ENCODE results near the gene PRKD2.

PRKD2 gene

DNA sequence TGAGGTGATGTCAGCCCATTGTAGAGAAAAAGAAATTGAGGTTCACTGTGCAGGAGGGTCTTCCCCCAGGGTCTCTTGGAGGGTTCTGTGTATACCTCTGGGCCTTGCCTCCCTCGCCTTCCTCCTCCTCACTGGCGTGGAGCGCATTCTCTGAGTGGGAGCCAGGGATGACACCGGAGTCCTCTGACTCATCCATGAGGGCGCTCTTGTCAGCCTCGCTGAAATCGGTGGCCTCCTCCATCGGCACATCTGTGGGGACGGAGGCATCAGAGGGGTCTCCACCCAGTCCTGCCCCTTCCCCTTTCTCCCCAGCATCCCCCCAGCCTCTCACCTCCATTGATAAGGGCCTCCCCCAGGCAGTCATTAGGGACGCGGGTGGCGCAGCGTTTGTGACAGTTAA lies 16.2 kb downstream of the PRKD2 start:
- DNase-seq: no peak
- ATAC-seq: no peak

DNA sequence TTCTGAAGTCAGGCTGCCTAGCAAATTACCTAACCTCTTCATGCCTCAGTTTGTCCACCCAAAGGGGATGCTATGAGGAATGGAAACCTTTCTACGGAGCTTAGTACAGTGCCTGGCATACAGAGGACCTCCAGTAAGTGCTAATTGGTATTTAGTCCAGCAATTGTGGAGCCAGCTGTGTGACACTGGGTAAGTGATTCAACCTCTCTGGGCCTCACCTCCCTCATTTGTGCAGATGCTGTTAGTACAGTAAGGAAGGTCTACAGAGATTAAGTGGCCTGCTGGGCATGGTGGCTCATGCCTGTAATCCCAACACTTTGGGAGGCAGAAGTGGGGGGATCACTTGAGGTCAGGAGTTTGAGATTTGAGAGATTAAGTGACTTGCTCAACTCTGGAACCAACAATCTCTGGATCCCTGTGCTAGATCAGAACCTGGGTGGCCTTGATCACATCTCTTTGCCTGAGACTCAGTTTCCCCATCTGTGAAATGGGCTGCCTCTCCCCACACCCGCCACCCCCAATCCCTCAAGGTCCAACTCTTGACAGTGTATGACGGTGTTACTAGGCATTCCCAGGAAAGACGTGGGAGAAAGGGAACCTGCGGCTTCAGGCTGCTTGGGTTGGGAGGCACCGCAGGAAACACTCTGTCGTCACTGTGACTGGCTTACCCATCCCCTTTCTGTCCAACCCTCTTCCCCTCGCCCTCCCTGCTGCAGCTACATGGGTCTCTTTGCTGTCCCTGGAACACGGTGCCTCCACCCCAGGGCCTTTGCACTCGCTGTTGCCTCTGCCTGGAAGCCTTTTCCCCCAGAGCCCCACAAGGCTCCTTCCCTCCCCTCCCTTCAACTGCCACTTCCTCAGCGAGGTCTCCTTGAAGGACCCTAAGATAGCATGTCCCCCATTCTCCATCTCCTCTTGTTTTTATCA lies 18.3 kb downstream of the PRKD2 start:
- DNase-seq: no peak
- ATAC-seq: no peak

DNA sequence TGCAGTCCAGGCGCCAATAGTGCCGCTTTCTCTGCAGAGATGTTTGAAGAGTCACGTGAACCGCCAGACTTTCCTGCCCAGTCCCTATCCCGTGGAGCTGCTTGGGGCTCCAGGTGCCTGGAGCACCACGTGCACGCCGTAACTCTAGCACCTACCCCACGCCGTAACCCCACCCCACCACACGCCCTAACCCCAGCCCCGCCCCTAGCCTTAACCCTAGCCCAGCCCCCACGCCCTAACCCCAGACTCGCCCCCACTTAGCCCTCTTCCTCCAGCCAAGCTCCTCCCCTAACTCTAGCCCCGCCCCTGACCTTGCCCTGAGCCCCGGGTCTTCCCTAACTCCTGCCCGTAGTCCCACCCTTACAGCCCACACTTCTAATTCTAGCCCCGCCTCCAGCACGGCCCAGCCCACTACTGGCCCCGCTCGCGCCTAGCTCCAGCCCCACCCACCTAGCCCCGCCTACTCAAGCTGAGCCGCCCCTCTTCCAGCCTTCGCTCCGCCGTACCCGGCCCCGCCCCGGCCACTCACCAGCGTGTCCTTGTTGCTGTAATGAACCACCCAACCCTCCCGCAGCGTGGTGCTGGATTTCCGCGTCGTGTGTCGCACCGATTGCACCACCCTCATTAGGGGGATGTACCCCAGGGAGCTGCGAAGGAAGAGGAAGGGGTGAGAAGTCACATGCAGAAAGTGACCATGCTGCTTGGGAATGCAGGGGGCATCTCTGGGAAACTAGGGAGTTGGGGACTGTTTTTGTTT lies 19.5 kb downstream of the PRKD2 start:
- peak; percentile 44 for DNase-seq
- ATAC-seq: peak; percentile 68

DNA sequence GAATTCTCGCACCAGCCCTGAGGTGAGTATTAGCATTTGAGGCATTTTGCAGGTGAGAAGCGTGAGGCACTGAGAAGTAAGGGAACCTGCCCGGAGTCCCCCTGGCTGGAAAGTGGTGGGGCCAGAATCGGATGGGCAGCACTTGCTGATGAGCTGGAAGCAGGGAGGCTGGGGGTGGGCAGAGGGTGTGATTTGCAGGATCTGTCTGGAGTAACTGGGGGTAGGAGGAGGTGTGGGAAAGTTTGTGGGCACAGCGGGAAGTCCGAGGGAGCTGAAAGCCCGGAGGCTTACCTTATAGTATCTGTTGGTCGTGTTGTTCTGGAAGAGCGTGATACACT lies 20.1 kb downstream of the PRKD2 start:
- no peak for ATAC-seq

DNA sequence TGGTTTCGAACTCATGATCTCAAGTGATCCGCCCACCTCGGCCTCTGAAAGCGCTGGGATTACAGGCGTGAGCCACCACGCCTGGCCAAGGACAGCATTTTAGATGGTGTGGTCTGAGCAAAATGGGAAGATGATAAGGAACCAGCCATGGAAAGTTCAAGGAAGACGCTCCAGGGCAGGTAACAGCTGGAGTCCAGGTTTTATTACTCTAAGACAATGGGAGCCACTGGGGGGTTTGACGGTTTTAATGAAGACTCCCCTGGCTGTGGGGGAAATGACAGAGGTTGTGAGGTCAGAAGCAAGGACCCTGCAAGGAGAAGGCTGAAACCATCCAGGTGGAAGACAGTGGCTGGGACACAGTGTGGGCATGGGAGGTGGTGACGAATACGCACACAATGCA lies 20.9 kb downstream of the PRKD2 start:
- no peak for DNase-seq
- no peak for ATAC-seq

More for the DNA sequence above, 20.1 kb downstream of the PRKD2 start:
- DNase-seq: no peak

DNA sequence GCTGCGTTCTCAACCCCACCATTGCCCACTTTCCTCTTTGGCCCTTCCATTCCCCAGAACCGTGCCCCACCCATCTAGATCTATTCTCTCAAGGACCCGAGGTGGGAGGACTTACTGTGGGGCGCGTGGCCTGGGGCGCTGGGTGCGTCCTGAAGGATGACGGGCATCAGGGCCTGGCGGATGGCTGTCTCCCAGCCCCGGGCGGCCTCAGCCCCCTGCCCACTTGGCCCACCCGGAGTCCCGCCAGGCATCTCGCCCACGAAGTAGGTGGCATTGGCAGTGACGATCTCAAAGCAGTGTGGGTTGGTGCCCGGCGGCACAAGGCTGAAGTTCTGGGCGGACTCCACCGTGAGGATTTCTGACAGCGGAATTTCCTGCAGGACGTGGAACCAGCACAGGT lies 23.2 kb downstream of the PRKD2 start:
- DNase-seq (no peak), ATAC-seq (no peak)

DNA sequence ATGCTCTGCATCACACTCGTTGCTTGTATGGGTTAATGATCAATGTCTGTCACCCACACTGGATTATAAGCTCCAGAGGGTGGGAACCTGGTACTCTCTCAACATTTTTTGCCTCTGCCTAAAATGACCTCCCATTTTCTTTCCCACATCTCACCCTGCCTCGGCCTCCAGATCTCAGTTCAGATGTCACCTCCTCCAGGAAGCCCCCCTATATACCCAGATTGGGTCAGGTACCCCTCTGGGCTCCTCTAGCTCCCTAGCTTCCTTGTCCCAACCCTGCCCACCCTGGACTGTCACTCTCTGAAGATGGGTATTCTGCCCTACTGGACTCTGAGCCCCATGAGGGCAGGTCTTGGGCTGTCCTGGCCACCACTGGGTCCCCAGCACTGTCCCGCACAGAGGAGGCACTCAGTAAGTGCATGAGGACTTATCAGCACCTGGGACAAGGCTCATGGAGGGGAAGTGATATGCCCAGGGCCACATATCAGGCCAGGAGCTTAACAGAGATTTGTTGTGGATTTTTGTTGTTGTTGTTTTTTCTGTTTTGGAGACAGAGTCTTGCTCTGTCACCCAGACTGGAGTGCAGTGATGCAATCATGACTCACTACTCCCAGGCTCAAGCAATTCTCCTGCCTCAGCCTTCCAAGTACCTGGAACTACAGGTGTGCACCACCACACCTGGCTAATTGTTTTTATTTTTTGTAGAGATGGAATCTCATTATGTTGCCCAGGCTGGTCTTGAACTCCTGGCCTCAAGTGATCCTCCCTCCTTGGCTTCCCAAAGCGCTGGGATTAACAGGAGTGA lies 23.8 kb downstream of the PRKD2 start:
- no peak for ATAC-seq
- DNase-seq: no peak

DNA sequence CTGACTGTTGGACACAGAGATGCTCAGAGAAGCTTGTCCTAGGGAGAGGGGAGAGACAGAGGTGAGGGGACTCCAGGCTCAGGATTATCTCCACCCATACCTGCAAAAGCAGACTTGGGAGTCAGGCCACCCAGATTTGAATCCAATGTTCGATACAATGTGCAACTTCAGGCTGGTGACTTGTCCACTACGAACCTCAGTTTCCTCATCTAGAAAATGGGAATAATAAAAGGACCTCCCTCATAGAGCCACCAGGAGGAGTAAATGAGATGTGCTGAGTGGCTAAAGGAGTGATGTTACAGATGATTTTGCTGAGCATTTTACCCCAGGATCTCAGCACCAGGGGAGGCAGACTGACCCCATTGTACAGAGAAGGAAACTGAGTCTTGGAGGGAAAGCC lies 25.0 kb downstream of the PRKD2 start:
- DNase-seq (no peak), ATAC-seq (no peak)

DNA sequence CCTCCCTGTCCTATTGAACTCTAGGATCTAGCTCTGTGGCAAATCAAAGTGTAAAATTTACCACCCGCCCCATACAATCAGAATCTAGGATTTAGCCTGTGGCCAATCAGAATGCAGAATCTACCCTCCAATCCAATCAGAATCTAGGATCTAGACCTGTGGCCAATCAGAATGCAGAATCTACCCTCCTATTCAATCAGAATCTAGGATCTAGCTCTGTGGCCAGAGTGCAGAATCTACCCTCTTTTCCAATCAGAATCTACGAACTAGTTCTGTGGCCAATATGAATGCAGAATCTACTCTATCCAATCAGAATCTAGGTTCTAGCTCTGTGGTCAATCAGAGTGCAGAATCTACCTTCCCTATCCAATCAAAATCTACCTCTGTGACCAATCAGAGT lies 25.8 kb downstream of the PRKD2 start:
- ATAC-seq (no peak), DNase-seq (no peak)

DNA sequence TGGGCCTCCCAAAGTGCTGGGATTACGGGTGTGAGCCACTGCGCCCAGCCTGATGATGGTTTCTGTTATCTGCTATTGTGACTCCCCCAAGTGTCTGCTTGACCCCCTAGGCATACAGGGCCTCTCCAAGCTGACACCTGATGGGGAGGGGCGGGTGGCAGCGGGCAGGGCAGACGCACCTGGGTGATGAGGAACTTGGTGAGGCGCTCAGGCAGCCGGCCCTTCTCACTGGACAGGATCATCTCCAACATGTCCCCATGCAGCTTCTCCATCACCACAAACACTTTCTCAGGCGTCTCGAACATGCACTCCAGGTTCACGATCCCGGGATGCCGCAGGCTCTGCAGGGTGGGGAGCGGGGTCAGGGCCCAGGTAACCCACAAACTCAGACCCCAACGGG lies 27.6 kb downstream of the PRKD2 start:
- ATAC-seq: no peak
- DNase-seq: no peak

DNA sequence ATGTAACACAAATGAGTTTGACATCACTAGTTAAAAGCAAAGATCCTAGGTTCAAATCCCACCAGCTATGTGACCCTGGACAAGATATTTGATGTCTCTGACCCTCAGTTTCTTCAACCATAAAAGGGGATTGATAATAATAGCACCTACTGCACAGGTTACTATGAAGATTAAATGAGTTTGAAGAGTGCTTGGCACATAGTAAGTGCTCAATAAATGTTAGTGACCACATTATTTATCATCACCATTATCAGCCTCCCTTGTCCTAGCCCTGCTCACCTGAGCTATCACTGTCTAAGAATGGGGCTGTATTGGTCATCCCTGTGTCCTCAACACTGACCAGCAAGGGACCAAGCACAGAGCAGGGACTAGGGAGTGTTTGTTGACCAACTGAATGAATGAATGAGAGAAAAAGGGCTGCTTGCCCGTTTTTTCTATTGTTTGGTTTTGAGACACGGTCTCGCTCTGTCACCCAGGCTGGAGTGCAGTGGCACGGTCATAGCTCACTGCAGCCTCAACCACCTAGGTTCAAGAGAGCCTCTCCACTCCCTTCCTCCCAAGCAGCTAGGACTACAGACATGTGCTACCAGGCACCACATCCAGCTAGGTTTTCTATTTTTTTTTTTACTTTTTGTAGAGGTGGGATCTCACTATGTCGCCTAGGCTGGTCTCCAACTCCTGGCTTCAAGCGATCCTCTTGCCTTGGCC lies 29.3 kb downstream of the PRKD2 start:
- DNase-seq (no peak), ATAC-seq (no peak)

DNA sequence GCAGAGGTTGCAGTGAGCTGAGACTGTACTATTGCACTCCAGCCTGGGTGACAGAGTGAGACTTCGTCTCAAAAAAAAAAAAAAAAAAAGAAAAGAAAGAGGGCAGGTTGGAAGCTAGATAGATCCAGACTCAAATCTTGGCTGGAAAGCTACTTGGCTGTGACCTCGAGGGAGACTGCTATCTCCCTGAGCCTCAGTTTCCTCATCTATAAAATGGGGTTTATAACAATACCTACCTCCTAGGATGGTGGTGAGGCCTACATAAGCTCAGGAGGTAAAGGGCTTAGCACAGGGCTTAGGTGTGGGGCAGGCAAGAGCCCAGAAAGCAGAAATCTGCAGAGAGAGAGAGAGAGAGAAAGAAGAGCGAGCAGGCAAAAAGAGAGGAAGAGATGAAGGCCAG lies 31.7 kb downstream of the PRKD2 start:
- DNase-seq (no peak), ATAC-seq (no peak)

DNA sequence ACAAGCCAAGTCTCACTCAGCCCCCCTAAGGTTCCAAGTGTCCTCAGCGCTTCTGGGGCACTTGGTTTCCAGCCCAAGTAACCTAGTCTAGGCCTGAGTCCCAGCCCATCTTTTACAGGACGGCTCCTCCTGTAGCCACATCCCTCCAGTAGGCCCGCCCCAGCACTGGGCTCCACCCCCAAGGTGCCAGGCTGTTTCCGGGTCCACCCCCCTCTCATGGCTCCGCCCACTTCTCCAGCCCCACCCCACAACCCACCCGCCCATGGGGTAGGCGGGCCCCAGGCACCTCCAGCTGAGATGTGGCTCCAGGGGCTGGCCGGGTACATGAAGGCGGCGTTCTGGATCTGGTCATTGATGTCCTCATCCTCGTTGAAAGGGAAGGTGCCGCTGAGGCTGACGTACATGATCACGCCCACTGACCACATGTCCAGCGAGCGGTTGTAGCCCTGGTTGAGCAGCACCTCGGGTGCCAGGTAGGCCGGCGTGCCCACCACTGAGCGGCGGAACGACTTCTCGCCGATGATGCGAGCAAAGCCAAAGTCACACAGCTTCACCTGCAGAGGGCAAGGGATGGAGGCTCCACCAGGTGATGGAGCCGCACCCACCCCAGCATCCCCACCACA lies 38.7 kb downstream of the PRKD2 start:
- DNase-seq: peak; percentile 74
- peak; percentile 78 for ATAC-seq

DNA sequence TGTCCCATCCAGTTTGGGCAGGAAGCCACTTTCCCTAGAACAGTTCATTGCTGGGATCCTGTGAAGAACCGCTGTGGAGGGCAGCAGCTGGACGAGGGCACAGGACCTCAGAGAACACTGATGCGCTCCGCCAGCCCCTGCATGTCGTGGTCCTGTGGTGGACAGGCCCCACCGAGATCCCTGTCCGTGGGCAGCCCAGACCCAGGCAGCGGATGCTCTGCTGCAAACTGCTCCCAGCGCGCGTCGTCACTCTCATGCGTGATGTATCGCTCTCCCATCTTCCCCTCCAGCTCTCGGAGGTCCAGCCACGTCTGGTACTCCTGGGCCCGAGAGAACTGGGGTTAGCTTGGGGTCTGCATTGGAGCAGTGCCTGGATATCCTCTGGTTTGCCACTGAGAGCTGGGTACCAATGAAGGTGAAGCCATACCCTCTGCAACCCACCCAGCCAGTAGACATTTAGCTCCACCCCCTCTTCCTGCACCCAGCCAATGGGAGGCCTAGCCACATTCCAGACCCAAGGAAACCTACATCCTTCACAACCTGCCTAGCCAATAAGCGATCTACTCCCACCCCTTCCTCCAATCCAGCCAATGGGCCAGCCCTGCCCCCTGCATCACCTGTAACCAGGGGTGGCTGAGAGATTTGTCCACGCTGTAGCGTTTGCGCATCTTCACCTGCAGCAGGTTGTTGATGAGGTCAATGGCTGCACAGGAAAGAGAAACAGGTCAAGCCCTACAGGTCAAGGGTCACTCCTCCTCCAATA lies 42.3 kb downstream of the PRKD2 start:
- DNase-seq (no peak), ATAC-seq (no peak)

DNA sequence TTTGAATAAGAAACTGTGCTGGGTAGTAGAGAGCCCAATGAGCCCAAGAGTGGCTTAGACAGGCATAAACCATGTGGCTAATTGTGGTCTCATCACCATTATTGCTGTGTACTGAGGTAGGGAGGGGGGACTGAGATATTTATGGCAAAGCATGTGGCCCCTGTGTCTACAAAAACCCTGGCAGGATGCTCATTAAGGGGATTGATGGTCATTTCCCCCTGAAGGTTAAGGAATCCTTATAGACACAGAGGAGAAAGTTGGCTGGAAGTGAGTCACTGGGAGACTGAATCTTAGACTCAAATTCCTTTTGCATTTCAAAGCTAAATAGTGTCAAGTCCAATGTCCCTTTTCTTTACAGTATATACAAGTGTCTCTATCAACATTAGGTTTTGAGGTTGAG lies 46.1 kb downstream of the PRKD2 start:
- no peak for ATAC-seq
- DNase-seq: no peak

DNA sequence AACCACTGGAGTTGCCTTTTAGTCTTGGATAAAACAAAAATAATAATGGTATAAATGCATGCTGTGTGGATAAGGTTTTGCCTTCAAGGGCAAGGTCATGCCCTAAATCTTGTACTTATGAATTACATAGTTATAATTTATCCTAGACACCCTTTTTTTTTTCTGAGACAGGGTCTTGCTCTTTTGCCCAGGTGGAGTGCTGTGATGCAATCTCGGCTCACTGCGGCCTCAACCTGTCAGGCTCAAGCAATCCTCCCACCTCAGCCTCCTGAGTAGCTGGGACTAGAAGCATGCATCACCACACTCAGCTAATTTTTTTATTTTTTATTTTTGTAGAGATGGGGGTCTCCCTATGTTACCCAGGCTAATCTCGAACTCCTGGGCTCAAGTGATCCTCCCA lies 48.3 kb downstream of the PRKD2 start:
- no peak for ATAC-seq
- DNase-seq: no peak

DNA sequence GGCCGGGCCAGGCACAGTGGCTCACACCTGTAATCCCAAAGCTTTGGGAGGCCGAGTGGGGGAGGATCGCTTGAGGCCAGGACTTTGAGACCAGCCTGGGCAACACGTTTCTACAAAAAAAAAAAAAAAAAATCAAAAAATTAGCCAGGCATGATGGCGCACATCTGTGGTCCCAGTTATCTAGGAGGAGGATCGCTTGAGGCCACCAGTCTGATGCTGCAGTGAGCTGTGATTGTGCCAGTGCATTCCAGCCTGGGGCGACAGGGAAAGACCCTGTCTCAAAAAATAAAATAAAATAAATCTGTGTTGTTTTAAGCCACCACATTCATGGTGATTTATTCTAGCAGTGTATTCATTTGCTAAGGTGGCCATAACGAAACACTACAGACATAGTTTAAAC lies 51.8 kb downstream of the PRKD2 start:
- ATAC-seq (no peak), DNase-seq (no peak)

DNA sequence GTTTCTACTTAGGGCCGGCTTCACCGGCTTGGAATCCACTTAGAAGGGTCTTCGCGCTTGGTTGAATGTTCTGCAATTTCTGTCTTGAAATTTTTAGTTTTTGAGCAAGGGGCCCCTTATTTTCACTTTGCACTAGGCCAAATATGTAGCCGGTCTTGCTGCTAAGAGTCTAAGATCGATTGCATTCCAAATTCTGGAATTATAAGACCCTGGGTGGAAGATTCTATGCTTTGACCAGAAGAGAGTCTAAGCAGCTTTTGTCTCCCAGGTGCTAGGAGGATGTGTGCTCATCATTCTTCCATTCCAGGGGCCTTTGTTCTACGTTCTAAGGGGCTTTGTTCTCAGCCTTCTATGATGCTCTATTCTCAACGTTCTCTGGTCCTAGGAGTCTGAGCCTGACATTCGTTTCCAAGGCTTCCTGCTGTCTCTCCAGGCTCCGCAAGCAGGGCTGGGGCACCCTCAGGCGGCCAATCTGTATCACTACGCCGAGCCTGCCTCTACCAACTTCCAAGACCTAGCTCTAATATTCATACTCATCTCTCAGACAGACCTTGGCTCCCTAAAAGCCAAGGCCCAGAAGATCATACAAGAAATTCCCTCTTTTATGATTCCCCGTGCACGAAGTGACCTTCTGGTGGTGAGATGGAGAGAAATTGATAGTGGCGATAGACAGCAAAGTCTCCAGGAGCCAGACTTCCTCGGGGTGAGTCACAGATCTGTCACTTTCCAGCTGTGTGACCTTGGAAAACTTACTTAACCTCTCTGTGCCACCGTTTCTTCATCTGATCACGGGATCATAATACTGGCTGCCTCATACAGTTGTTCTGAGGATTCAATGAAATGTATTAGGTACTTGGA lies 55.0 kb downstream of the PRKD2 start:
- DNase-seq (peak; percentile 79), ATAC-seq (peak; percentile 60)

DNA sequence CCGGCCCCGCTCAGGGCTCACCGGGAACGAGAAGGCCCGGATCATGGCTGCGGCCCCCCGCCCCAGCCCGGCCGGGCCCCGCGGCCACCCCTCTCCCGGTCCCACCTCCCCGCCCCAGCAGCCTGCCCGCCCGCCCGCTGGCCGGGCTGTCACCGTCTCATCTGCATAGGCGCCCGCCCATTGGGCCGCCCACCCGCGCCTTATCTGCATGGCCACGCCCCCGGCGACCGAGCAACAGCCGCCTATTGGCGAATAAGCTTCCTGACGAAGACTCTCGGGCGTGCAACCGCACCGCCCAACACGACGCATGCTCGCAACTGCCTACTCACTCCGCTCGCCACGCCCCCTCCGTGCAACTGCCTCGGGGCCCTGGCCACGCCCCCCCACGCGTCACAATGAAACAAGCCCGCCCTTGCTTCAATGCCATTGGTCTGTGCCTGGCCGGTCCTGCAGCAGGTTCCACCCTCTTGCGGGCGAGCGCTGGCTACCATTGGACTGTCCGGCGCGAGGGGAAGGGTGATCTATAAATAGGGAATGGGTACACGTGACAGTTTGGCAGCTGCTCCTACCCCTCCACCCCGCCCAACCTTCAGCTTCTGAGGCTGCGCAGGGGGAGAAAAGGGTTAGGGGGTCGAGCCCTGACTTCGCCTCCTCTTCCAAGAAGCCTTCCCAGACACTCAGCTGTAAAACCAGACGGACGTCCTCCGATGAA lies 55.7 kb downstream of the PRKD2 start, which contains the start of gene DACT3:
Gene DACT3, minus strand, starts transcription at position 163 of the 712 bp plus-strand sequence. Its CDS starts 118 bp downstream, at position 45.
- ATAC-seq (peak; percentile 91), DNase-seq (peak; percentile 100)

Data from stimulated activated naive CD8-positive, alpha-beta T cell treated with anti-CD3 and anti-CD28 coated beads, Interleukin-15, Interleukin-2, amounts not matched to agents 100 U/mL and 50 U/mL, for 24 hours (primary cell).